ENCODE results near the gene MLKL.

- TF ChIP-seq CTCF (IDR thresholded peaks at IDR 0.05) (no peak), POLR2A (IDR thresholded peaks at IDR 0.05) (no peak)
These were observed 38.6 kb upstream of the MLKL start for GRCh38 chr16:74739275-74739674.

Data from lower leg skin (tissue), 3 donors.